Subcutaneous adipose tissue (tissue), 4 donors: ENCODE data around the gene GTF3C2. TPM values are rescaled to one million over a fixed set of nuclear protein-coding genes. Genes with fewer than 3 reads are reported as not detected.

Experiments
- CTCF ChIP-seq: fragments of 450-650 bp; IDR thresholded peaks from one replicate; pipeline ENCODE4 v1.5.1; 2016; ENCODE audit warnings: low read depth, mild to moderate bottlenecking, control low read depth, antibody characterized with exemption, moderate library complexity
- total RNA-seq, 4 donors: library from RNA; depleted of rRNA; stranded (reverse); fragments of >200 nt; gene quantifications; one replicate each; pipeline ENCODE4 v1.1.0, GENCODE V29; 2016

GTF3C2 gene
- total RNA-seq, 4 donors from 2014 or later, result 28.0 to 43.0 (median 34.0) TPM

GRCh38 chr2:27294928-27295327 is 61.6 kb downstream of the GTF3C2 start:
- no peak for TF ChIP-seq CTCF

DNA sequence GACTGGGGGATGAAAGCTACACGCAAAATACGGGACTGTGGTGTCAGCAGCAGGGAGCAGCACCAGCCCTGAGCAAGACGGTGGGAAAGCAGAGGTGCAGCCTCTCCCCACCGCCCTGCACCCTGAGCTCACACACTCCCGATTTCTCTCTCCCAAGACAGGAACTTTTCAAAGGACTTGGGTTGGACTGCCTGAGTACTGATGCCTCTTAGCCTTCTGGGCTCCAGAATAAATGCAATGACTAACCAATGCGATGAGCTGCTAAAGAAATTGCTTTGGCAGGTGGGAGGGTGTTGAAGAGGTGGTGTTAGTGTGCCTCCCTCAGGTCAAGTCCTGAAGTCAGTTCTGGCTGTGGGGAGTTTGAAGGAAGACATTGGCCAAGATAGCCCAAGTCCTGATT is 64.7 kb downstream of the GTF3C2 start:
- no peak for TF ChIP-seq CTCF

DNA sequence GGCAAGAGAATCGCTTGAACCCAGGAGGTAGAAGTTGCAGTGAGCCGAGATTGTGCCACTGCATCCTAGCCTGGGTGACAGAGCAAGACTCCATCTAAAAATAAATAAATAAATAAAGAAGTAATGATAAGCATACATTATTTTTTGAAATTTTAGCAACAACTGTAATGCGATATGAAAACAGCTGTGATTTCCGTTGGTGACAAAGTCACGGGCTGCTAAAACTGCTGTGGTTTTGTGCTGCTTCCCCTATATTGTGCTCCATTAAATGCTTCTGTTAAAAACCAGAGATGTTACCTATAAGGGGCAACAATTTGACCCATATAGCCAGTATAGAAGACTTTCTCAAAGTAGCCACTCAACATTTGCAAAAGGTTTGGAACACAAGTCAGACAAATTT is 66.0 kb downstream of the GTF3C2 start:
- no peak for TF ChIP-seq CTCF

- TF ChIP-seq CTCF, result no peak
Observed at GRCh38 chr2:27288610-27289009, 68.0 kb downstream of the GTF3C2 start.

- TF ChIP-seq CTCF, result no peak
Observed at GRCh38 chr2:27285481-27285880, 71.1 kb downstream of the GTF3C2 start.

DNA sequence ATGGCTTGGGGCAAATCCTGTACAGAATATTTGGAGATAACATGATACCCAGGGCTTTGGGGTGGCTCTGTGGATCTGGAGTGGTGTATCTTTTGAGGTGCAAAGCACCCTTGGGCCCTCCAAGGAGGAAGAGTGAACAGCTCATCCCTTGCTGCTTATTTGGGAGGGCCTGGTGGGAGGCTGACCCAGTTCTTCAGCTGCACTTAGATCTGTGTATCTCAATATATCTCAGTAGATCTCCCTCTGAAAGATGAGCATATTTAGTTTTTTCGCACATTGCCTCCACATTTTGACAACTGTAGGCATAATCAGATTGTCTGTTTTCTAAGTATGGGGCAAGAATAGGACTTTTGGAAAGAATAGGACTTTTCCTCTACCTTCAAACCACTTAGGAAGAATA is 71.6 kb downstream of the GTF3C2 start:
- TF ChIP-seq CTCF, result no peak

- no peak for TF ChIP-seq CTCF
Observed at GRCh38 chr2:27282892-27283291, 73.7 kb downstream of the GTF3C2 start.
